HepG2 (cell line): Measurements from ENCODE around the gene PIP5KL1. TPM values are rescaled to one million over a fixed set of nuclear protein-coding genes. Genes with fewer than 3 reads are reported as not detected.

Experiments
- ARID2 ChIP-seq: sonication (generic); formaldehyde crosslinking; IDR thresholded peaks from 2 replicates; pipeline ENCODE4 v1.8.1; 2022; ENCODE audit warnings: mild to moderate bottlenecking, missing genetic modification reagents, borderline replicate concordance
- CBX1 ChIP-seq: IDR thresholded peaks from one replicate; pipeline ENCODE4 v1.6.1; 2016; ENCODE audit warnings: antibody characterized with exemption, low read depth
- DMAP1 ChIP-seq: IDR thresholded peaks from 2 replicates; pipeline ENCODE4 v1.6.1; 2016
- ELF4 ChIP-seq: sonication (generic); formaldehyde crosslinking; IDR thresholded peaks from 2 replicates; pipeline ENCODE4 v1.5.0; 2020; ENCODE audit warnings: missing genetic modification reagents, mild to moderate bottlenecking, moderate library complexity, borderline replicate concordance
- FOXC1 ChIP-seq: sonication (generic); formaldehyde crosslinking; IDR thresholded peaks from 2 replicates; pipeline ENCODE4 v1.8.0; 2022; ENCODE audit warnings: mild to moderate bottlenecking, missing genetic modification reagents, borderline replicate concordance
- GATAD1 ChIP-seq: IDR thresholded peaks from 2 replicates; pipeline ENCODE4 v1.6.1; 2016; ENCODE audit warnings: missing genetic modification reagents, missing compliant biosample characterization
- HMGA1 ChIP-seq: sonication (generic); formaldehyde crosslinking; conservative IDR thresholded peaks from 2 replicates; pipeline ENCODE4 v1.4.0; 2020; ENCODE audit warnings: missing genetic modification reagents
- NFRKB ChIP-seq: fragments of 450-650 bp; IDR thresholded peaks from 2 replicates; pipeline ENCODE4 v1.6.1; 2017
- SMAD9 ChIP-seq: sonication (generic); formaldehyde crosslinking; IDR thresholded peaks from 2 replicates; pipeline ENCODE4 v1.5.1; 2020; ENCODE audit warnings: mild to moderate bottlenecking, missing genetic modification reagents
- SRSF1 ChIP-seq: fragments of 200-400 bp; formaldehyde crosslinking; optimal IDR thresholded peaks from 2 replicates; pipeline ENCODE3; 2017; ENCODE audit warnings: mild to moderate bottlenecking, low read depth, low read length, moderate library complexity
- ZEB1 ChIP-seq: IDR thresholded peaks from 2 replicates; pipeline ENCODE4 v1.6.1; 2012; ENCODE audit warnings: mild to moderate bottlenecking, low read depth, inconsistent platforms; ENCODE audit not compliant: insufficient replicate concordance
- ZNF3 ChIP-seq: IDR thresholded peaks from 2 replicates; pipeline ENCODE4 v1.7.0; 2017; ENCODE audit warnings: inconsistent platforms
- ZNF331 ChIP-seq: sonication (generic); formaldehyde crosslinking; IDR thresholded peaks from 2 replicates; pipeline ENCODE4 v1.4.0; 2020; ENCODE audit warnings: missing genetic modification reagents
- ZNF547 ChIP-seq: sonication (generic); formaldehyde crosslinking; IDR thresholded peaks from 2 replicates; pipeline ENCODE4 v1.5.1; 2020; ENCODE audit warnings: mild to moderate bottlenecking, missing genetic modification reagents
- ZNF558 ChIP-seq: sonication (generic); formaldehyde crosslinking; IDR thresholded peaks from 2 replicates; pipeline ENCODE4 v1.9.0; 2022; ENCODE audit warnings: mild to moderate bottlenecking, missing genetic modification reagents, borderline replicate concordance
- polyA plus RNA-seq, 8 experiments: library from polyadenylated mRNA; depleted of rRNA in 3 of 8; stranded (reverse) in 7 of 8; unstranded in 1 of 8; fragments of >200 nt; fragmentation: Illumina TruSeq in 4 of 8; extraction: Trizol in 4 of 8; gene quantifications; 2 replicates each; pipeline versions ENCODE4 v1.2.1 to v1.2.3, GENCODE V29; 2011 to 2016; ENCODE audit warnings: low read depth in 4 of 8, missing spikeins in 1 of 8, mixed read lengths in 1 of 8; ENCODE audit not compliant: insufficient read depth in 1 of 8
- total RNA-seq, 5 experiments: library from RNA; depleted of rRNA; stranded (reverse); fragments of >200 nt; fragmentation: Illumina TruSeq; extraction: Trizol; gene quantifications; 2 replicates each; pipeline ENCODE4 v1.2.3, GENCODE V29; 2016; ENCODE audit warnings: low read depth in 1 of 5
- TF ChIP-seq, protein P1 (sequence below): sonication (generic); formaldehyde crosslinking; IDR thresholded peaks from 2 replicates; pipeline ENCODE4 v1.5.1; 2020; ENCODE audit warnings: mild to moderate bottlenecking, missing genetic modification reagents, moderate library complexity
- TF ChIP-seq, protein P2 (sequence below): sonication (generic); formaldehyde crosslinking; IDR thresholded peaks from 2 replicates; pipeline ENCODE4 v1.5.0; 2020; ENCODE audit warnings: mild to moderate bottlenecking, missing genetic modification reagents, borderline replicate concordance
- TF ChIP-seq, protein P3 (sequence below): sonication (generic); formaldehyde crosslinking; IDR thresholded peaks from 2 replicates; pipeline ENCODE4 v1.8.0; 2022; ENCODE audit warnings: missing genetic modification reagents, mild to moderate bottlenecking, inconsistent platforms, borderline replicate concordance
- TF ChIP-seq, protein P4 (sequence below): IDR thresholded peaks from 2 replicates; pipeline ENCODE4 v1.6.1; 2018; ENCODE audit warnings: missing genetic modification reagents, mild to moderate bottlenecking, missing compliant biosample characterization
- TF ChIP-seq, protein P5 (sequence below): sonication (generic); formaldehyde crosslinking; conservative IDR thresholded peaks from 2 replicates; pipeline ENCODE4 v1.8.0; 2022; ENCODE audit warnings: mild to moderate bottlenecking, moderate library complexity, missing genetic modification reagents

The PIP5KL1 gene
- total and polyA plus RNA-seq, 2 of the 13 experiments (the other 11 are each of a cell fraction or from before 2014, with no cell fraction given): 0.20 to 0.49 TPM

DNA sequence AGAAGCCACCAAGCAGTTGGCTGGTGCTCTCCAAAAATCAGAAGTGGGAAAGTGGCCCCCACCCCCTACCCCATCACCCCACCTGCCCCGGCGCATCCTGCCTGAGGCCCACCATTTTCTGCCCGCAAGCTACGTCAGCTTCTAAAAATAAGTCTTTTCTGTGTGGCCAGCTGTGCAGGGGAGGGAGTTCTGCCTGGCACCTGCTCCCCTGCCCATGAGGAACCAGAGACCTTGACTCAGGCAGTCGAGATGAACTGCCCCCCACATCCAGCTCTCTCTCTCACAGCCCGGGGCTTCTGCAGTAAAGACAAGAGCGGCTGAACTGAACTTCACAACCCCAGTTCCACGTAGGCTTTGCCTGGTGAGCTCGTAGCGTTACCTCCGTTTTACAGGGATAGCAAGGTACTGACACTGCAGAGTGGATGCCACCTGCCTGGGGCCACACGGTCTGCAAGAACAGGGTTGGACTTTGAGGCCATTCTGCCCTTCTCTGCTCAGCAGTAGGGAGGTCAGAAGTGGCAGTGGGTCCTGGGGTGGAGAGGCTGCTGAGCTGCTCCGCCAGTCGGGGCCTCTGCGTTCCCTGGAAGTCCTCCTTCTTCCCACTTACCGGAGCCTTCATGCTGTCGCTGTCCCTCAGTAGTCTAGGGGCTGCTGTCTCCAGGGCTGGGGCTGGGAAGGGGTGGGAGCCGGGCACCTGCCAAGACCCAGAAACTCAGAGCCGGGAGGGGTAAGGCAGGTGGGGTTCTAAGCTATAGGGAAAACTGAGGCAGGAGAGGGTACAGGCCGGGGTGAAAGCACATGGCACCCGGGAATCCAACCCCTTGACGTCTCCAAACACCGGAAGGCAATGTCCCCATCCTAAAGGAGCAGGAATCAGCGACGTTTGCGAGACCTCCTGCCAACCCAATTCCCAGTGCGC, 14.5 kb downstream of the PIP5KL1 start (continued):
- TF ChIP-seq, protein P1, sequence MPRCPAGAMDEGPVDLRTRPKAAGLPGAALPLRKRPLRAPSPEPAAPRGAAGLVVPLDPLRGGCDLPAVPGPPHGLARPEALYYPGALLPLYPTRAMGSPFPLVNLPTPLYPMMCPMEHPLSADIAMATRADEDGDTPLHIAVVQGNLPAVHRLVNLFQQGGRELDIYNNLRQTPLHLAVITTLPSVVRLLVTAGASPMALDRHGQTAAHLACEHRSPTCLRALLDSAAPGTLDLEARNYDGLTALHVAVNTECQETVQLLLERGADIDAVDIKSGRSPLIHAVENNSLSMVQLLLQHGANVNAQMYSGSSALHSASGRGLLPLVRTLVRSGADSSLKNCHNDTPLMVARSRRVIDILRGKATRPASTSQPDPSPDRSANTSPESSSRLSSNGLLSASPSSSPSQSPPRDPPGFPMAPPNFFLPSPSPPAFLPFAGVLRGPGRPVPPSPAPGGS (CRISPR knock-in tag): no peak
- TF ChIP-seq DMAP1 (CRISPR knock-in tag) (peak; percentile 29; the same call in 1 of the 2 replicates), ARID2 (CRISPR knock-in tag) (no peak), SRSF1 (no peak), ZEB1 (no peak), ZNF558 (CRISPR knock-in tag) (no peak), SMAD9 (CRISPR knock-in tag) (no peak), HMGA1 (CRISPR knock-in tag) (no peak), ZNF547 (CRISPR knock-in tag) (no peak), ZNF331 (CRISPR knock-in tag) (no peak), ZNF3 (no peak), CBX1 (no peak), ELF4 (CRISPR knock-in tag) (no peak), NFRKB (no peak), FOXC1 (CRISPR knock-in tag) (no peak), GATAD1 (CRISPR knock-in tag) (no peak)
- TF ChIP-seq, protein P2, sequence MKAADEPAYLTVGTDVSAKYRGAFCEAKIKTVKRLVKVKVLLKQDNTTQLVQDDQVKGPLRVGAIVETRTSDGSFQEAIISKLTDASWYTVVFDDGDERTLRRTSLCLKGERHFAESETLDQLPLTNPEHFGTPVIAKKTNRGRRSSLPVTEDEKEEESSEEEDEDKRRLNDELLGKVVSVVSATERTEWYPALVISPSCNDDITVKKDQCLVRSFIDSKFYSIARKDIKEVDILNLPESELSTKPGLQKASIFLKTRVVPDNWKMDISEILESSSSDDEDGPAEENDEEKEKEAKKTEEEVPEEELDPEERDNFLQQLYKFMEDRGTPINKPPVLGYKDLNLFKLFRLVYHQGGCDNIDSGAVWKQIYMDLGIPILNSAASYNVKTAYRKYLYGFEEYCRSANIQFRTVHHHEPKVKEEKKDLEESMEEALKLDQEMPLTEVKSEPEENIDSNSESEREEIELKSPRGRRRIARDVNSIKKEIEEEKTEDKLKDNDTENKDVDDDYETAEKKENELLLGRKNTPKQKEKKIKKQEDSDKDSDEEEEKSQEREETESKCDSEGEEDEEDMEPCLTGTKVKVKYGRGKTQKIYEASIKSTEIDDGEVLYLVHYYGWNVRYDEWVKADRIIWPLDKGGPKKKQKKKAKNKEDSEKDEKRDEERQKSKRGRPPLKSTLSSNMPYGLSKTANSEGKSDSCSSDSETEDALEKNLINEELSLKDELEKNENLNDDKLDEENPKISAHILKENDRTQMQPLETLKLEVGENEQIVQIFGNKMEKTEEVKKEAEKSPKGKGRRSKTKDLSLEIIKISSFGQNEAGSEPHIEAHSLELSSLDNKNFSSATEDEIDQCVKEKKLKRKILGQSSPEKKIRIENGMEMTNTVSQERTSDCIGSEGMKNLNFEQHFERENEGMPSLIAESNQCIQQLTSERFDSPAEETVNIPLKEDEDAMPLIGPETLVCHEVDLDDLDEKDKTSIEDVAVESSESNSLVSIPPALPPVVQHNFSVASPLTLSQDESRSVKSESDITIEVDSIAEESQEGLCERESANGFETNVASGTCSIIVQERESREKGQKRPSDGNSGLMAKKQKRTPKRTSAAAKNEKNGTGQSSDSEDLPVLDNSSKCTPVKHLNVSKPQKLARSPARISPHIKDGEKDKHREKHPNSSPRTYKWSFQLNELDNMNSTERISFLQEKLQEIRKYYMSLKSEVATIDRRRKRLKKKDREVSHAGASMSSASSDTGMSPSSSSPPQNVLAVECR (CRISPR knock-in tag): no peak; the same call in 1 of the 2 replicates
- TF ChIP-seq, protein P3, sequence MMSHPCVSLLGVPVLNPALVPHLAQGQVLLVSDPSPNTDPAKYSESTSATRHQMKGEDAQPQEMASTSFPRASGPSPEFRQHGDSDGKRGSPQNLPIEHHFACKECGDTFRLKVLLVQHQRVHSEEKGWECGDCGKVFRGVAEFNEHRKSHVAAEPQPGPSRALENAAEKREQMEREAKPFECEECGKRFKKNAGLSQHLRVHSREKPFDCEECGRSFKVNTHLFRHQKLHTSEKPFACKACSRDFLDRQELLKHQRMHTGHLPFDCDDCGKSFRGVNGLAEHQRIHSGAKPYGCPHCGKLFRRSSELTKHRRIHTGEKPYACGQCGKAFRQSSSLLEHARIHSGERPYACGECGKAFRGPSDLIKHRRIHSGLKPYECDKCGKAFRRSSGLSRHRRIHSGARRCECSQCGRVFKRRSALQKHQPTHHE (CRISPR knock-in tag): 0 out of 2 replicates have a peak, but pooled peaks have one; percentile 42
- TF ChIP-seq, protein P4, sequence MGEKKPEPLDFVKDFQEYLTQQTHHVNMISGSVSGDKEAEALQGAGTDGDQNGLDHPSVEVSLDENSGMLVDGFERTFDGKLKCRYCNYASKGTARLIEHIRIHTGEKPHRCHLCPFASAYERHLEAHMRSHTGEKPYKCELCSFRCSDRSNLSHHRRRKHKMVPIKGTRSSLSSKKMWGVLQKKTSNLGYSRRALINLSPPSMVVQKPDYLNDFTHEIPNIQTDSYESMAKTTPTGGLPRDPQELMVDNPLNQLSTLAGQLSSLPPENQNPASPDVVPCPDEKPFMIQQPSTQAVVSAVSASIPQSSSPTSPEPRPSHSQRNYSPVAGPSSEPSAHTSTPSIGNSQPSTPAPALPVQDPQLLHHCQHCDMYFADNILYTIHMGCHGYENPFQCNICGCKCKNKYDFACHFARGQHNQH (CRISPR knock-in tag): no peak
- TF ChIP-seq, protein P5, sequence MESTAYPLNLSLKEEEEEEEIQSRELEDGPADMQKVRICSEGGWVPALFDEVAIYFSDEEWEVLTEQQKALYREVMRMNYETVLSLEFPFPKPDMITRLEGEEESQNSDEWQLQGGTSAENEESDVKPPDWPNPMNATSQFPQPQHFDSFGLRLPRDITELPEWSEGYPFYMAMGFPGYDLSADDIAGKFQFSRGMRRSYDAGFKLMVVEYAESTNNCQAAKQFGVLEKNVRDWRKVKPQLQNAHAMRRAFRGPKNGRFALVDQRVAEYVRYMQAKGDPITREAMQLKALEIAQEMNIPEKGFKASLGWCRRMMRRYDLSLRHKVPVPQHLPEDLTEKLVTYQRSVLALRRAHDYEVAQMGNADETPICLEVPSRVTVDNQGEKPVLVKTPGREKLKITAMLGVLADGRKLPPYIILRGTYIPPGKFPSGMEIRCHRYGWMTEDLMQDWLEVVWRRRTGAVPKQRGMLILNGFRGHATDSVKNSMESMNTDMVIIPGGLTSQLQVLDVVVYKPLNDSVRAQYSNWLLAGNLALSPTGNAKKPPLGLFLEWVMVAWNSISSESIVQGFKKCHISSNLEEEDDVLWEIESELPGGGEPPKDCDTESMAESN (CRISPR knock-in tag): no peak
